Umbilical cord (tissue), 2 donors: ENCODE data around the gene TUBA8. TPM values are rescaled to one million over a fixed set of nuclear protein-coding genes. Genes with fewer than 3 reads are reported as not detected.

ENCODE experiments used
- DNase-seq: peaks from one replicate; pipeline ENCODE4 v3.0.0-alpha.2; 2015; ENCODE audit warnings: low spot score
- total RNA-seq: library from RNA; depleted of rRNA; stranded (reverse); fragments of >200 nt; gene quantifications from one replicate; pipeline ENCODE4 v1.2.3, GENCODE V29; 2014; ENCODE audit warnings: low replicate concordance; ENCODE audit not compliant: insufficient read depth

TUBA8 gene
- total RNA-seq, 1 donor from 2014 or later = 4.8 TPM

DNA sequence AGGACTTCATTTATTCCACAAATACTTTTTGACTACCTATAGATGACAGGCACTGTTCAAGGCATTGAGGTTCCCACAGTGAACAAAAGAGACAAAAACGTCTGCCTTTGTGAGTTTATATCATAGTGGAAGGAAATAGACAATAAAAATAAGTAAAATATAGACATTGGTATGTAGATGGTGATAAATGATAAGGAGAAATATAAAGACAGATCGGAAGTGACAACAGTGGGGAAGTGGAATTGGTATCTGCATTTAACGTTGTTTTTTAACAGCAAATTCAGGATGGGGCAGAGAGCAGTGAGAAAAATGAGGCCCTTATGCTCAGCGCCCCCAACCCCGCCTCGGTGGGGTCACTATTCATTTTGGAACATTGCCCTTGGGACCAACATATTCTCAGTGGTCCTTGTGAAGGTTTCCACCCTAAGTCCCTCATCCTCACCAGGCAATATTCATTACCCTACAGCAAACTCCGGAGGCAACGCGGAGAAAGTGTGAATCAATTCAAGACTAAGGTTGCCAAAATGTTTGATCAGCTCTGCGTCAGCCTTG lies 33.4 kb upstream of the TUBA8 start:
- DNase-seq = no peak

- peak; percentile 98 for DNase-seq
Measured at GRCh38 chr22:18077639-18078328, 32.8 kb upstream of the TUBA8 start, which contains the start of gene PEX26. PEX26 (plus strand) TSS chr22:18077990; CDS start chr22:18078377, 387 bp downstream.

- no peak for DNase-seq
Measured at GRCh38 chr22:18078329-18079041, 32.1 kb upstream of the TUBA8 start.

DNA sequence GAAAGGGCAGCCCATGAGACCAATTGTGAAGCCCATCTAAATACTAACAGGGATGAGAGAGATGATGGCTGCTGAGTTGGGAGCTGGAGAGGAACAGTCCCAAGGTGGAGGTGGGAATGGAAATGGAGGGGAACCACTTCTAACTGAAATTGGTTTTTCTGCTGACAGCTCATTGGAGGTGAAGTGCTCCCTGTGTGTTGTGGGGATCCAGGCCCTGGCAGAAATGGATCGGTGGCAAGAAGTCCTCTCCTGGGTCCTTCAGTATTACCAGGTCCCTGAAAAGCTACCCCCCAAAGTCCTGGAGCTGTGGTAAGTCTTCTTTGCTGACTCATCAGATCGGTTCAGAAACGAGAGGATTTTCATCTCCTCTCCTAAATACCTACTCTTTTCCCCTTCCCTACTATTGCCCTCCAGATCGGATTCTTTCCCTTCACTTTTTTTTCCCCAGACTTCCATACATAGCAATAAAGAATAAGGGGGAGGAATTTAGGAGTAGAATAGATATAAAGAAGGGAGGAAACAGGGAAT lies 30.8 kb upstream of the TUBA8 start:
- DNase-seq = no peak

- no peak for DNase-seq
Measured at GRCh38 chr22:18081416-18081815, 29.2 kb upstream of the TUBA8 start.

- no peak for DNase-seq
Measured at GRCh38 chr22:18082467-18082866, 28.1 kb upstream of the TUBA8 start.

- no peak for DNase-seq
Measured at GRCh38 chr22:18083406-18083805, 27.2 kb upstream of the TUBA8 start.

DNA sequence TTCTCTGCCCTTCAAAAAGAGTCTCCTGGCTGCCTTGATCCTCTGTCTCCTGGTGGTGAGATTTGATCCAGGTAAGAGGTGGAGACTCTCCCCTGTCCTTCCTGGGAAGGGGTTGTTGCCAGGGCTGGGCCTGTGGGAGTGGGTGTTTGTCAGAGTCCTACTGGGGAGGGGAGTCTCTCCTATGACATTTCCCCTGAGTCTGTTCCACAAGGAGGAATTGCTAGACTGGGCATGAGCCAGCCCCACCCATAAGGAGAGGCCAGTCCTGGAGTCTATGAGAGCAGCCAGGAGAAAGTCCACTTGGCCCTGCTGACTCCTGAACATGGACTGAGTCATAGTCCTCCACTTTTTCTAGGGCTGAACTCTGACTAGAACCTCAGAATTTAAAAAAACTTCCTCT lies 25.4 kb upstream of the TUBA8 start:
- no peak for DNase-seq

GRCh38 chr22:18087350-18087855 lies 23.2 kb upstream of the TUBA8 start:
- DNase-seq = no peak

DNA sequence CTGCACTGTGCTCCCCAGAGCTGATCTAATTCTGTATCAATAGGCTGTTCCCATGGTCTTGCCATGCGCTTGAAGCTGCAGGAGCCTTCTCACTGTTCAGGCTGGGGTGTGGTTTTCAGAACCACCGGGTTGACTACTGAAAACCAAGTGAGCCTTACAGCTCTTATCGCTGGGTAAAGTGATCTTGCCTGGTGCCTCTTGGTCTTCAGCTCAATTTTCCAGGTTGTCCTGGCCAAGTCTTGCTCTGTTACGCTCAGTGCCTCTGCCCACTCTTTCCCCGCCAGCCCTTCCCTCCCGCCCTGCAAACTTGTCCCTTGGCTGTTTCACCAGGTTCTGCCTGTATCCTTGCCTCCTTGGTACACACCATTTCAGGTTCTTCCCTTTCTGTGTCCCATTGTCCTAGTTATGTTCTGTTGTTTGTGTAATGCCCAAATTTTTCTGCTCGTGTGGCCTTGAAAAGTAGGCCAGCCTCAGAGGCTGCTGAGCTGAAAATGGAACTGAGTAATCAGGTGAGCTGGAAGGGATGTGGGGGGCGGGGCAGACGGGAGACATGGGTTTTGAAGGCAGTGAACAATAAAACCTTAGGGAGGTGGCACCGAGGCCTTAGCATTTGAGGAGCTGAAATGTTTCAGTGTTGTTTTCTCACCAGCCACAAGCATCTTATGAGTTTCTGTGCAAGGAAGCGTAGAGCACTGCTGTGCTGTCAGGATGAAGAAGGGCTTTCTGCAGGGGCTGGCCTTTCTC lies 21.6 kb upstream of the TUBA8 start:
- DNase-seq = no peak

GRCh38 chr22:18090286-18090685 lies 20.3 kb upstream of the TUBA8 start:
- DNase-seq = no peak

DNA sequence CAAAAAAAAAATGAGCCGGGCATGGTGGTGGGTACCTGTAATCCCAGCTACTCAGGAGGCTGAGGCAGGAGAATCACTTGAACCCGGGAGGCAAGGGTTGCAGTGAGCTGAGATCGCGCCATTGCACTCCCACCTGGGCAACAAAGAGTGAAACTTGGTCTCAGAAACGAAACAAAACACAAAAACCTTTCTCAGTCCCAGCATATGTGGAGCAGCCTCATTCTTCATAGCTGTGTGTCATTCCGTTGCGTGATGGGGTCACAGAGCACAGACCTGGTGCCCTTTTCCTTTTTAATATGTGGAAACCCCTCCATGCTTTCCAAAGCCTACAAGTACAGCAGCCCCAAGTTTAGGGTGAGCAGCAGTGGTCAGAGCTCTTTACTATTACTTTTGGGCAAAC lies 19.1 kb upstream of the TUBA8 start:
- DNase-seq = no peak

GRCh38 chr22:18091916-18092526 lies 18.6 kb upstream of the TUBA8 start:
- no peak for DNase-seq

DNA sequence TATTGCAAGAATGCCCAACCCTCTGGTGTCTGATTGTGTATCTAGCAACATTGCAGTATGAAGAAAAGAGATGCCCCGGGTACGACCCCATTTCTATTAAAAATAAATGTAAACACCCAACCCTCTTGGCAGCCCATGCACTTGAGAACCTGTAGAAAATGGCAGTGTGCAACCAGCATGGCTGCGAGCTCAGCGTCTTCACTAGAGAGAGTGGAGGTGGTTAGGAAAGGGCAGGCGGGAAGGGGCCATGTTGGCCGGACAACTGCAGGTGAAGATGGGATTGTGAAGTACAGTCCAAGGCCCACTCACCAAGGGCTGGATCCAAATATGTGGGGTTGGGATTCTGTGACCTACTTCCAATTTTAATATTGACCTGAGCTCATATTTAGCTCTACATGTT lies 16.9 kb upstream of the TUBA8 start:
- no peak for DNase-seq

DNA sequence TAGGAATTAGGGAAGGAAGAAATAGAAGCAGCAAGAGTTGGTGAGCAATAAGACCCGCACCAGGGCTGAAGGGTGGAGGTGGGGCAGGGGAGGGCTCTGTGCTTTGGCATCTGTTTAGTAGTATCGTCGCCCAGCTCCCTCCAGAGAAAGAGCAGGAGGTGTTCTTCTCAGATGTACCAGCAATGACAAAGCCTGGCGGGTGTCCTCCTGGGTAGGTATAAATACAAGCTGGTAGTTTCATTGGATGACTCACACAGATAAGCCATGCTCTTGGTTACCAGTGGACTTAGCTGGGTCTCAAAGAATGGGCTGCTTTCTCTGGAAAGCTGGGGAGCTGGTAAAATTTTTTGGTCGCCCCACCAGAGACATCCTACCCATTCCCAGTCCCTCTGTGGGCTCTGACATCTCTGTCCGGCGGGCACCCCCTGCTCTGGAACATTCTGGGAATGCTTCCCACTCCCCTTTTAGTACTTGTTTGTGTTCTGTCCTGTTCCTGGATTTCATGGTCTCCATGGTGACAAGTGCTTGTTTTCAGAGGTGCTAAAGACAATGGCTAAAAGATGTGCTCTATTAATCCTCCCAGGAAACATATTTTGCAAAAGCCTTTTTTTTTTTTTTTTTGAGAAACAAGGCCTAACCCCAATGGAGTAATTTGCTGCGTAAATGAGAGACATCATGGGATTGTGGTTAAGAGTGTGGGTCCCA lies 15.4 kb upstream of the TUBA8 start:
- no peak for DNase-seq

GRCh38 chr22:18096823-18097222 lies 13.8 kb upstream of the TUBA8 start:
- no peak for DNase-seq

- DNase-seq = no peak
Measured at GRCh38 chr22:18100781-18101180, 9.8 kb upstream of the TUBA8 start.

DNA sequence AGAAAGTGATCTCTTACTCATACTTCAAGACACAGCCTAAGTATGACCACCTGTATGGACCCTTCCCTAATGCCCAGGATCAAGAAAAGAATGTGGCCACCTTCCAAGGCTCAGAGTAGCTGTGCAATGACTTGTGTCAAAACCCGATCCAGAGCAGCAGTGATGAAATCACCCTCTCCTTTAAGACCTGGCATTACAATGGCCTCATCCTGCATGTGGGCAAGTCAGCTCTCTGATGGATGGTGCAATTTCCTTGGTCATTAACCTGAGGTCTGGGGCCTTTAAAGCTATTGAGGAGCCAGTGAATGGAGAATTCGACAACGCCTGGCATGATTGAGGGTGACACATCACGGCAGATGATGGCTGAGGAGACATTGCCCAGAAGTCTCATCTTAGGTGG lies 9.1 kb upstream of the TUBA8 start:
- DNase-seq = no peak

DNA sequence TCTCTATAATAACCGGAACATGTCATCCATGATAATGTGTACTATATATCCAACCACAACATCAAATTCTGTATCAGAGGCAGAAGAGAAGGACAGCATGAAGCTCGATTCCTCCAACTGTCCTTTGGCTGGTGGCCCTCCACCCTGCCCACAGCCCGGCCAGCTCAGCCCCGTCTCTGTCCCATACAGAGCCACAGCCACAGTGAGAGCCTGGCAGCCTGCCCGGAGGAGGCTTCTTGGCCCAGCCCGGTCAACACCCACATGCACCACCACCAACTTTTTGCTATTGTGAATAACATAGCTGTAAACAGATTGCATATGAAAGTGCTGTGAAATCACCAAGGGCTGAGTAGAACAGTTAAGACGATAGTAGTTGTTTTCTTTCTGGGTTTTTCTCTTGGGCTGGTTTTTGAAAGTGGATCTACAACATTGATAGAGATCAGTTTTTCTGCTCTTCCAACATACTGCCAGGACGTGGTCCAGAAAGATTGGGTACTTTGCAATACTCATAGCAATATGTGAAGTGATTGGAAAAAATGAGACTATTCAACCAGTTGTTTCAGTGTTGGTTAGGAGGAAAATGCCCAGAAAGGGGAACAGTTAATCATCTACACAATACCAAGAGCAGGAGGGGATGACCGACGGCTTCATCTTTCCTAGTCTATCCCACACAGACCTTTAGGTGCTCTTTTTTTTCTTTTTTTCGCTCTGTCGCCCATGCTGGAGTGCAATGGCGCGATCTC lies 6.9 kb upstream of the TUBA8 start:
- no peak for DNase-seq

- DNase-seq = no peak
Measured at GRCh38 chr22:18104566-18104965, 6.0 kb upstream of the TUBA8 start.
